PC-3 (cell line): ENCODE data around the gene DKK1. TPM values are rescaled to one million over a fixed set of nuclear protein-coding genes. Genes with fewer than 3 reads are reported as not detected.

Source experiments
- ATAC-seq: fragments of 200-7000 bp; cut with Tn5 transposase; 2 replicates; pipeline ENCODE4 v1.9.1; 2020; ENCODE audit warnings: mild to moderate bottlenecking, moderate library complexity
- BruUV-seq: library from RNA; stranded (reverse); fragments of 400-500 nt; replicated peaks from 2 replicates; lab custom pipeline; 2021; lab: Mats Ljungman, UMichigan
- CTCF ChIA-PET: fragments of 300-600 bp; sonication (Branson Sonifier 250); formaldehyde crosslinking; loops from one replicate; lab custom pipeline; 2022; ENCODE audit warnings: antibody characterized with exemption; lab: Charles Lee
- POLR2A ChIA-PET: fragments of 300-600 bp; sonication (Branson Sonifier 250); formaldehyde crosslinking; loops from one replicate; lab custom pipeline; 2022; ENCODE audit warnings: antibody characterized with exemption; ENCODE audit not compliant: unreplicated experiment; lab: Charles Lee
- DNase-seq: peaks from one replicate; pipeline ENCODE4 v3.0.0-alpha.2; 2015
- H2AFZ ChIP-seq: fragments of 300-600 bp; sonication (generic); 2 replicates; pipeline ENCODE4 v1.6.0; 2016; ENCODE audit warnings: antibody characterized with exemption, low read length
- H3F3A ChIP-seq: fragments of 300-600 bp; sonication (generic); one replicate; pipeline ENCODE4 v1.6.0; 2017; ENCODE audit warnings: antibody characterized with exemption, low read length, control low read depth, mild to moderate bottlenecking; ENCODE audit not compliant: unreplicated experiment
- H3K27ac ChIP-seq: fragments of 300-600 bp; sonication (generic); 2 replicates; pipeline ENCODE4 v1.5.1; 2016; ENCODE audit warnings: mild to moderate bottlenecking, low read length
- H3K27me3 ChIP-seq: fragments of 300-600 bp; sonication (generic); 2 replicates; pipeline ENCODE4 v1.6.1; 2016; ENCODE audit warnings: low read length, mixed read lengths
- H3K36me3 ChIP-seq: fragments of 300-600 bp; sonication (generic); 2 replicates; pipeline ENCODE4 v1.6.1; 2016; ENCODE audit warnings: low read depth, mixed run types, low read length, mixed read lengths
- H3K4me1 ChIP-seq: fragments of 300-600 bp; sonication (generic); 2 replicates; pipeline ENCODE4 v1.5.1; 2016; ENCODE audit warnings: low read length; ENCODE audit not compliant: insufficient read depth
- H3K4me2 ChIP-seq: fragments of 300-600 bp; sonication (generic); 2 replicates; pipeline ENCODE4 v1.6.0; 2016; ENCODE audit warnings: low read length
- H3K4me3 ChIP-seq: fragments of 300-600 bp; sonication (generic); 2 replicates; pipeline ENCODE4 v1.5.1; 2016; ENCODE audit warnings: mild to moderate bottlenecking, low read length, mixed read lengths
- H3K79me2 ChIP-seq: fragments of 300-600 bp; sonication (generic); 2 replicates; pipeline ENCODE4 v1.6.1; 2017; ENCODE audit warnings: low read length, mixed read lengths
- H3K9ac ChIP-seq: fragments of 300-600 bp; sonication (generic); 2 replicates; pipeline ENCODE4 v1.6.0; 2016; ENCODE audit warnings: mild to moderate bottlenecking, low read length
- H3K9me2 ChIP-seq: fragments of 300-600 bp; sonication (generic); replicated peaks from 2 replicates; pipeline ENCODE4 v1.6.1; 2016; ENCODE audit warnings: mixed run types, low read length, mixed read lengths
- H3K9me3 ChIP-seq: fragments of 300-600 bp; sonication (generic); 2 replicates; pipeline ENCODE4 v1.6.1; 2016; ENCODE audit warnings: low read length, mixed read lengths
- H4K20me1 ChIP-seq: fragments of 300-600 bp; sonication (generic); 2 replicates; pipeline ENCODE4 v1.6.1; 2016; ENCODE audit warnings: low read length, mixed read lengths
- CTCF ChIP-seq: fragments of 300-600 bp; sonication (generic); conservative IDR thresholded peaks from 2 replicates; pipeline ENCODE4 v1.5.1; 2017; ENCODE audit warnings: antibody characterized with exemption, low read depth, mild to moderate bottlenecking, low read length
- EZH2 ChIP-seq: fragments of 300-600 bp; sonication (generic); IDR thresholded peaks from one replicate; pipeline ENCODE4 v1.6.1; 2017; ENCODE audit warnings: antibody characterized with exemption, mild to moderate bottlenecking, low read length; ENCODE audit not compliant: unreplicated experiment
- EZH2phosphoT487 ChIP-seq: fragments of 300-600 bp; sonication (generic); IDR thresholded peaks from 2 replicates; pipeline ENCODE4 v1.6.1; 2018; ENCODE audit warnings: mild to moderate bottlenecking, antibody characterized with exemption, low read length, borderline replicate concordance
- intact Hi-C: fragments of 100-400 bp; cut with micrococcal nuclease; formaldehyde crosslinking; loops from 2 replicates; pipeline ENCODE4 v1.9.0; 2023
- total RNA-seq: library from RNA; depleted of rRNA; stranded (reverse); fragments of >200 nt; gene quantifications from 2 replicates; pipeline ENCODE4 v1.2.3, GENCODE V29; 2014

Gene DKK1
- total RNA-seq, 1 experiment from 2014 or later = 1,592 TPM

GRCh38 chr10:52280051-52280450 lies 34.0 kb upstream of the DKK1 start:
- no TSS peak for BruUV-seq
- Histone ChIP-seq H3K27ac (no peak overlapping the region), H3K4me1 (no peaks in the 10 kb centered on the region), H3K27me3 (no peaks in the 10 kb centered on the region), H4K20me1 (no peaks in the 10 kb centered on the region), H3K4me2 (no peak overlapping the region), H2AFZ (no peak overlapping the region), H3K9me2 (no peaks in the 10 kb centered on the region), H3F3A (no peaks in the 10 kb centered on the region), H3K9me3 (no peaks in the 10 kb centered on the region), H3K79me2 (no peaks in the 10 kb centered on the region), H3K9ac (no peak overlapping the region), H3K36me3 (no peaks in the 10 kb centered on the region), H3K4me3 (no peak overlapping the region)
- no peak for TF ChIP-seq EZH2phosphoT487
- no peak for TF ChIP-seq CTCF
- no peak for TF ChIP-seq EZH2
- ATAC-seq (no peak), DNase-seq (no peak)
- intact Hi-C loops = no loop called here
- POLR2A ChIA-PET = interaction anchor here (0.6 kb wide), 1 partner anchor 1308 kb away, joined by 5 read pairs; no protein-coding TSS in a partner anchor
- CTCF ChIA-PET = no interaction called here

- no peaks in the 10 kb centered on the region for H3K27me3 ChIP-seq
- no TSS peak for BruUV-seq
- CTCF ChIA-PET = no interaction called here
Observed at GRCh38 chr10:52283174-52283573, 30.9 kb upstream of the DKK1 start.

More at GRCh38 chr10:52283174-52283573, 30.9 kb upstream of the DKK1 start:
- Histone ChIP-seq H3K79me2 (no peaks in the 10 kb centered on the region), H3F3A (no peaks in the 10 kb centered on the region), H3K27ac (no peak overlapping the region), H3K9me2 (no peaks in the 10 kb centered on the region), H3K36me3 (no peaks in the 10 kb centered on the region), H3K9ac (no peak overlapping the region), H4K20me1 (no peaks in the 10 kb centered on the region), H3K9me3 (no peaks in the 10 kb centered on the region), H2AFZ (no peak overlapping the region), H3K4me3 (no peak overlapping the region), H3K4me2 (no peak overlapping the region), H3K4me1 (no peaks in the 10 kb centered on the region)
- POLR2A ChIA-PET = no interaction called here
- peak; percentile 45 for DNase-seq
- intact Hi-C loops = no loop called here
- 0 out of 2 replicates have a peak, but pooled peaks have one; percentile 43 for ATAC-seq
- TF ChIP-seq EZH2phosphoT487 = no peak
- no peak for TF ChIP-seq CTCF
- TF ChIP-seq EZH2 = no peak
